Measurements from ENCODE around the gene RLIM.
A peak's percentile ranks its signal among the peaks of the same experiment; 100 is the strongest.

Gene RLIM

GRCh38 chrX:74536152-74536831, 78.1 kb downstream of the RLIM start:
- peak; percentile 15 to 50 for ATAC-seq

- peak in 1 of 2 donors; percentile 43 for ATAC-seq
Observed at GRCh38 chrX:74535408-74536151, 78.8 kb downstream of the RLIM start.
